Measurements from ENCODE around the gene PRR15. TPM values are rescaled to one million over a fixed set of nuclear protein-coding genes. Genes with fewer than 3 reads are reported as not detected.

PRR15 gene
- total RNA-seq, 1 experiment from 2014 or later, result 2.9 TPM

GRCh38 chr7:29613100-29613499 lies 49.5 kb downstream of the PRR15 start:
- ChIA-PET RAD21 (ENCODE audit: low non-redundant PET in 1 of 2, low total read pairs in 2 of 2, uncharacterized antibody in 2 of 2, unreplicated experiment in 2 of 2) (no interaction called here), POLR2A (interaction anchor here (1.1 kb wide), 1 partner anchor 9 kb away, joined by 3 read pairs; no protein-coding TSS in a partner anchor), CTCF (no interaction called here)
- Histone ChIP-seq H3K4me1 (ENCODE audit: control insufficient read depth in 1 of 2, insufficient read depth in 2 of 2, low read length in 2 of 2) (peaks cover 0 to 18% of the 10 kb centered on the region in 2 experiments; a peak in 1 of 4 replicates), H3K36me3 (ENCODE audit: control insufficient read depth in 1 of 2, insufficient read depth in 2 of 2, low read length in 2 of 2) (no peaks in the 10 kb centered on the region), H3K27ac (ENCODE audit: low read depth, low read length) (no peak overlapping the region), H3K79me2 (ENCODE audit: insufficient read depth, low read length) (no peaks in the 10 kb centered on the region), H3K4me3 (replicated peaks in 1 of 2; ENCODE audit: low read depth in 1 of 2, low read length in 2 of 2) (no peak overlapping the region), H2AFZ (ENCODE audit: low read depth, low read length, poor library complexity, severe bottlenecking) (no peak overlapping the region), H3K27me3 (ENCODE audit: insufficient read depth, low read length) (no peaks in the 10 kb centered on the region), H3K9me3 (ENCODE audit: control insufficient read depth in 1 of 2, insufficient read depth in 1 of 2, low read depth in 1 of 2, low read length in 2 of 2) (0 out of 4 replicates have a peak, but pooled peaks cover 0 to 3% of the 10 kb centered on the region in 2 experiments), H3K4me2 (ENCODE audit: low read length) (0 out of 2 replicates have a peak overlapping the region, but pooled peaks have one; percentile 5), H3K9ac (ENCODE audit: low read length) (no peak overlapping the region), H3K9me2 (ENCODE audit: insufficient read depth) (no peaks in the 10 kb centered on the region), H4K20me1 (ENCODE audit: insufficient read depth) (no peaks in the 10 kb centered on the region)
- BruUV-seq (replicated peaks), result no TSS peak
- DNase-seq (ENCODE audit: low read depth, low spot score) (no peak), ATAC-seq (no peak)
- intact Hi-C loops (cut with micrococcal nuclease), result no loop called here
- TF ChIP-seq SIN3A (IDR thresholded peaks at IDR 0.05; ENCODE audit: low read depth) (no peak), JUND (IDR thresholded peaks at IDR 0.05) (no peak), EGR1 (IDR thresholded peaks at IDR 0.05; ENCODE audit: low read depth) (no peak)

DNA sequence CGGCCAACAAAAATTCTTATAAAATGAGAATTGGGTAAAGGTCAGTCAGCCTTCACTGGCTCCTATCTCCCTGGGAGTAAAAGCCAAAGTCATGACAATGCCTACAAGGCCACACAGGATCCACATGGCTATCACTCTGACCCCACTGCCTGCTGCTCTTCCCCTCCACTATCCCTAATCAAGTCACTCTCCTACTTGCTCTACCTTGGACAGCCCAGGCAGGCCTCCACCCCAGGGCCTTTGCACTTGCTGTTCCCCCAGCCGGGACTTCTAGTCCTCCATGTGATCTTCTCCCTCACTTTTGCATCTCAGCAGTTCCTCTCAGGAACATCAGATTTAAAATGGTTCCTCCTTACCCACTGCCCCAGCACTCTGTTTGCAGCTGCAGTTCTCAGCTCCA lies 50.6 kb downstream of the PRR15 start:
- Histone ChIP-seq H3K9me2 (ENCODE audit: insufficient read depth) (no peaks in the 10 kb centered on the region), H3K4me3 (replicated peaks in 1 of 2; ENCODE audit: low read depth in 1 of 2, low read length in 2 of 2) (no peak overlapping the region), H2AFZ (ENCODE audit: low read depth, low read length, poor library complexity, severe bottlenecking) (no peak overlapping the region), H3K4me1 (ENCODE audit: control insufficient read depth in 1 of 2, insufficient read depth in 2 of 2, low read length in 2 of 2) (peaks cover 0 to 16% of the 10 kb centered on the region in 2 experiments; a peak in 1 of 4 replicates), H3K9me3 (ENCODE audit: control insufficient read depth in 1 of 2, insufficient read depth in 1 of 2, low read depth in 1 of 2, low read length in 2 of 2) (0 out of 4 replicates have a peak, but pooled peaks cover 0 to 3% of the 10 kb centered on the region in 2 experiments), H3K4me2 (ENCODE audit: low read length) (no peak overlapping the region), H4K20me1 (ENCODE audit: insufficient read depth) (no peaks in the 10 kb centered on the region), H3K79me2 (ENCODE audit: insufficient read depth, low read length) (no peaks in the 10 kb centered on the region), H3K36me3 (ENCODE audit: control insufficient read depth in 1 of 2, insufficient read depth in 2 of 2, low read length in 2 of 2) (no peaks in the 10 kb centered on the region), H3K9ac (ENCODE audit: low read length) (no peak overlapping the region), H3K27me3 (ENCODE audit: insufficient read depth, low read length) (no peaks in the 10 kb centered on the region), H3K27ac (ENCODE audit: low read depth, low read length) (no peak overlapping the region)
- ChIA-PET RAD21 (ENCODE audit: low non-redundant PET in 1 of 2, low total read pairs in 2 of 2, uncharacterized antibody in 2 of 2, unreplicated experiment in 2 of 2) (no interaction called here), POLR2A (interaction anchor here (1.1 kb wide), 1 partner anchor 8 kb away, joined by 3 read pairs; no protein-coding TSS in a partner anchor), CTCF (no interaction called here)
- ATAC-seq (no peak), DNase-seq (ENCODE audit: low read depth, low spot score) (no peak)
- BruUV-seq (replicated peaks), result no TSS peak
- TF ChIP-seq ZNF274 (IDR thresholded peaks at IDR 0.05; ENCODE audit: low read depth, low read length) (no peak), FOSL1 (IDR thresholded peaks at IDR 0.05; ENCODE audit: low read depth) (no peak), JUND (IDR thresholded peaks at IDR 0.05) (no peak), EGR1 (IDR thresholded peaks at IDR 0.05; ENCODE audit: low read depth) (no peak), SIN3A (IDR thresholded peaks at IDR 0.05; ENCODE audit: low read depth) (no peak), ELF1 (IDR thresholded peaks at IDR 0.05; ENCODE audit: borderline replicate concordance, low read depth) (no peak), EZH2phosphoT487 (IDR thresholded peaks at IDR 0.05; ENCODE audit: borderline replicate concordance) (no peak), SRF (IDR thresholded peaks at IDR 0.05; ENCODE audit: low read depth) (no peak), RAD21 (IDR thresholded peaks at IDR 0.05; ENCODE audit: low read depth) (no peak), ZFX (IDR thresholded peaks at IDR 0.05) (no peak), EZH2 (IDR thresholded peaks at IDR 0.05) (no peak), TCF7L2 (IDR thresholded peaks at IDR 0.05; ENCODE audit: borderline replicate concordance, extremely low read depth, insufficient read depth, insufficient read length) (no peak), POLR2A (IDR thresholded peaks at IDR 0.05; ENCODE audit: borderline replicate concordance, extremely low read depth, insufficient read depth, insufficient read length) (no peak), CEBPB (IDR thresholded peaks at IDR 0.05; ENCODE audit: low read depth) (no peak), YY1 (IDR thresholded peaks at IDR 0.05; ENCODE audit: extremely low read depth, insufficient replicate concordance, low read depth, low read length) (no peak), SP1 (IDR thresholded peaks at IDR 0.05; ENCODE audit: low read depth) (no peak)
- TF ChIP-seq, protein P1, sequence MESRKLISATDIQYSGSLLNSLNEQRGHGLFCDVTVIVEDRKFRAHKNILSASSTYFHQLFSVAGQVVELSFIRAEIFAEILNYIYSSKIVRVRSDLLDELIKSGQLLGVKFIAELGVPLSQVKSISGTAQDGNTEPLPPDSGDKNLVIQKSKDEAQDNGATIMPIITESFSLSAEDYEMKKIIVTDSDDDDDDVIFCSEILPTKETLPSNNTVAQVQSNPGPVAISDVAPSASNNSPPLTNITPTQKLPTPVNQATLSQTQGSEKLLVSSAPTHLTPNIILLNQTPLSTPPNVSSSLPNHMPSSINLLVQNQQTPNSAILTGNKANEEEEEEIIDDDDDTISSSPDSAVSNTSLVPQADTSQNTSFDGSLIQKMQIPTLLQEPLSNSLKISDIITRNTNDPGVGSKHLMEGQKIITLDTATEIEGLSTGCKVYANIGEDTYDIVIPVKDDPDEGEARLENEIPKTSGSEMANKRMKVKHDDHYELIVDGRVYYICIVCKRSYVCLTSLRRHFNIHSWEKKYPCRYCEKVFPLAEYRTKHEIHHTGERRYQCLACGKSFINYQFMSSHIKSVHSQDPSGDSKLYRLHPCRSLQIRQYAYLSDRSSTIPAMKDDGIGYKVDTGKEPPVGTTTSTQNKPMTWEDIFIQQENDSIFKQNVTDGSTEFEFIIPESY (IDR thresholded peaks at IDR 0.05; ENCODE audit: extremely low read depth, insufficient replicate concordance, low read length), result no peak
- TF ChIP-seq, protein P2, sequence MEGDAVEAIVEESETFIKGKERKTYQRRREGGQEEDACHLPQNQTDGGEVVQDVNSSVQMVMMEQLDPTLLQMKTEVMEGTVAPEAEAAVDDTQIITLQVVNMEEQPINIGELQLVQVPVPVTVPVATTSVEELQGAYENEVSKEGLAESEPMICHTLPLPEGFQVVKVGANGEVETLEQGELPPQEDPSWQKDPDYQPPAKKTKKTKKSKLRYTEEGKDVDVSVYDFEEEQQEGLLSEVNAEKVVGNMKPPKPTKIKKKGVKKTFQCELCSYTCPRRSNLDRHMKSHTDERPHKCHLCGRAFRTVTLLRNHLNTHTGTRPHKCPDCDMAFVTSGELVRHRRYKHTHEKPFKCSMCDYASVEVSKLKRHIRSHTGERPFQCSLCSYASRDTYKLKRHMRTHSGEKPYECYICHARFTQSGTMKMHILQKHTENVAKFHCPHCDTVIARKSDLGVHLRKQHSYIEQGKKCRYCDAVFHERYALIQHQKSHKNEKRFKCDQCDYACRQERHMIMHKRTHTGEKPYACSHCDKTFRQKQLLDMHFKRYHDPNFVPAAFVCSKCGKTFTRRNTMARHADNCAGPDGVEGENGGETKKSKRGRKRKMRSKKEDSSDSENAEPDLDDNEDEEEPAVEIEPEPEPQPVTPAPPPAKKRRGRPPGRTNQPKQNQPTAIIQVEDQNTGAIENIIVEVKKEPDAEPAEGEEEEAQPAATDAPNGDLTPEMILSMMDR (IDR thresholded peaks at IDR 0.05 in 2 of 3, conservative IDR thresholded peaks at IDR 0.05 in 1 of 3; ENCODE audit: borderline replicate concordance in 1 of 3, insufficient read depth in 1 of 3, low read depth in 2 of 3, low read length in 2 of 3), result no peak
- intact Hi-C loops (cut with micrococcal nuclease), result no loop called here
